Activated CD8-positive, alpha-beta memory T cell treated with anti-CD3 and anti-CD28 coated beads, Interleukin-2, amount 10 ng/mL, durations not matched to agents 7 days and 5 days (primary cell): Measurements from ENCODE around the gene MAIP1. TPM values are rescaled to one million over a fixed set of nuclear protein-coding genes. Genes with fewer than 3 reads are reported as not detected.

Source experiments
- ATAC-seq: fragments of 150-1000 bp; cut with Tn5 transposase; one replicate; pipeline ENCODE4 v1.10.0; 2021; ENCODE audit warnings: moderate library complexity
- CTCF ChIA-PET: fragments of 350-600 bp; sonication (Branson Sonifier 250); formaldehyde crosslinking; loops from one replicate; lab custom pipeline; 2021; ENCODE audit warnings: antibody characterized with exemption; lab: Charles Lee
- DNase-seq: peaks from one replicate; pipeline ENCODE4 v3.0.0-alpha.2; 2020
- H3K27ac Mint-ChIP-seq: one replicate; pipeline ENCODE4 v1.8.0; 2021; ENCODE audit warnings: mild to moderate bottlenecking, mixed read lengths
- H3K27me3 Mint-ChIP-seq: one replicate; pipeline ENCODE4 v1.8.0; 2021; ENCODE audit warnings: mixed read lengths
- H3K36me3 Mint-ChIP-seq: one replicate; pipeline ENCODE4 v1.8.0; 2021; ENCODE audit warnings: mild to moderate bottlenecking, mixed read lengths
- H3K4me1 Mint-ChIP-seq: one replicate; pipeline ENCODE4 v1.8.0; 2021; ENCODE audit warnings: mixed read lengths
- H3K4me3 Mint-ChIP-seq: one replicate; pipeline ENCODE4 v1.8.0; 2021; ENCODE audit warnings: mild to moderate bottlenecking, moderate library complexity, mixed read lengths
- H3K9me3 Mint-ChIP-seq: one replicate; pipeline ENCODE4 v1.8.0; 2022; ENCODE audit warnings: low read depth, mixed read lengths
- total RNA-seq, 2 experiments: library from RNA; stranded (reverse); gene quantifications; one replicate each; pipeline ENCODE4 v1.2.3, GENCODE V29; 2021

Gene MAIP1
- total RNA-seq, 2 experiments from 2014 or later = 22.0 to 26.3 TPM

DNA sequence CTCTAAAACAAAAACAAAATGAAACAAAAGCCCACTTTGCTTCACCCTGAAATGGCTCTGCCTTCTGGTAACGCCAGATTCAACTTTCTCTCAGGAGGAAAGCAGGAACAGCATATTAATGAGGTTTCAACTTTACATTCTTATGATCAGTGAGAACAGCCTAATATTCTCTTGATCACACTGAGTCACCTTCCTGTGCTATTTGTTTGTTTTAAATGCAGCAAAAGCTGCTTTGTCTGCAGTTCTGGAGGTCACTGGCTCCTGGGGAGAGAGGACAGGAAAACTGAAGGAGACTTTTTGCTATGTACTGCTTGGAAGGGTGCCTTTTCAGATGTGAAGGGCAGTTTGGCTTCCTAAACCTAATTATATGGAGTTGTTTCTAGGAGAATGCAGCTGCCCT lies 48.1 kb downstream of the MAIP1 start:
- peaks cover 35% of the 10 kb centered on the region for H3K27me3 Mint-ChIP-seq

GRCh38 chr2:200005675-200006074 lies 50.3 kb downstream of the MAIP1 start:
- CTCF ChIA-PET = no interaction called here
- Mint-ChIP-seq H3K36me3 (no peaks in the 10 kb centered on the region), H3K27ac (no peak overlapping the region), H3K9me3 (no peaks in the 10 kb centered on the region), H3K4me3 (no peak overlapping the region), H3K4me1 (no peaks in the 10 kb centered on the region), H3K27me3 (peaks cover 41% of the 10 kb centered on the region)
- ATAC-seq (no peak), DNase-seq (no peak)

More for the DNA sequence above, 48.1 kb downstream of the MAIP1 start:
- DNase-seq (no peak), ATAC-seq (no peak)
- no peak overlapping the region for H3K4me3 Mint-ChIP-seq
- CTCF ChIA-PET = no interaction called here
- no peaks in the 10 kb centered on the region for H3K4me1 Mint-ChIP-seq
- no peaks in the 10 kb centered on the region for H3K9me3 Mint-ChIP-seq
- no peaks in the 10 kb centered on the region for H3K36me3 Mint-ChIP-seq
- no peak overlapping the region for H3K27ac Mint-ChIP-seq

DNA sequence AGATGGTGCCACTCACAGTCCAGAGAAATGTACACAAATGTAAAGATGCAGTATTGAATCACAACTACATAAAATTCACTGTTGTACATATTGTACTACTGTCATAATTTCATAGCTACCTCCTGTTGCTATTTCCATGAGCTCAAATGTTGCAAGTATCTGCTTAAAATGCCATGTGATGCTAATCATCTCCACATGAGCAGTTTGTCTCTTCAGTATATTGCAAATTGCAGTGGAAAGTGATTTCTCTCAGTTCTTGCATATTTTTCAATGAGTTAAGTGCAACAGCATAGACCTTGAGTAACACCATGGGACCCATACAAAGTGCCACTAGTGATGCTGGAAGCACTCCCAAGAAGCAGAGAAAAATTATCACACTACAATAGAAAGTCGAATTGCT lies 51.9 kb downstream of the MAIP1 start:
- Mint-ChIP-seq H3K27ac (no peak overlapping the region), H3K36me3 (no peaks in the 10 kb centered on the region), H3K9me3 (no peaks in the 10 kb centered on the region), H3K4me1 (no peaks in the 10 kb centered on the region), H3K4me3 (no peak overlapping the region), H3K27me3 (peaks cover 44% of the 10 kb centered on the region)
- CTCF ChIA-PET = no interaction called here
- ATAC-seq (no peak), DNase-seq (no peak)

DNA sequence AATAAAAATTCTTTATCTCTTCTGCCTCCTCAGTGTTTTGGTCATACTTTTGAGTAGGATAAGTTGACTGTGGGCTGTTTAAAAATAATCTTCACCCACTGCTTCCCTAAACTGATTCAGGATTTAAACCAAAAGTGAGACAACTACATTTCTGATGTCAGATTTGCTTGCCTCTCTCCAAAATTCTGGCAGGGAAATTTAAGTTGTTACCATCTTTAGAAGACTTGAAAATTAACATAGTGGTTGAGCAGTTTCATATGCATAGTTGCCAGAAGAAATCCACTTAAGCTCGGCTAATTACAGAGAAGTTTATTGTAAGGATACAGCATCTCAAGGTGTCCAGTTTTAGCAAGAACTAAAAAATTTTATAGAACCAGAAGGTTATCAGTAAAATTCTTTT lies 57.0 kb downstream of the MAIP1 start:
- DNase-seq (no peak), ATAC-seq (no peak)
- CTCF ChIA-PET = interaction anchor here (1.3 kb wide), 1 partner anchor 468 kb away, joined by 4 read pairs; no protein-coding TSS in a partner anchor
- H3K9me3 Mint-ChIP-seq = no peaks in the 10 kb centered on the region
- no peaks in the 10 kb centered on the region for H3K36me3 Mint-ChIP-seq
- no peak overlapping the region for H3K27ac Mint-ChIP-seq
- no peak overlapping the region for H3K4me3 Mint-ChIP-seq
- H3K27me3 Mint-ChIP-seq = peaks cover 38% of the 10 kb centered on the region
- H3K4me1 Mint-ChIP-seq = no peaks in the 10 kb centered on the region

Other genes with a start within 250 kb of the MAIP1 start
- 1 to 10 TPM; 1.8 to 2.8 TPM for gene FTCDNL1, start 104.4 kb upstream of the MAIP1 start, total RNA-seq
- 10 to 100 TPM; 18.9 to 19.5 TPM for gene C2orf69, start 44.3 kb upstream of the MAIP1 start, total RNA-seq
- 10 to 100 TPM; 12.1 to 12.6 TPM for gene TYW5, start 91 bp upstream of the MAIP1 start, total RNA-seq